GM23248 (cell line): Measurements from ENCODE around the gene NECTIN4. TPM values are rescaled to one million over a fixed set of nuclear protein-coding genes. Genes with fewer than 3 reads are reported as not detected.

ENCODE experiments used
- DNase-seq: peaks from one replicate; pipeline ENCODE4 v3.0.0-alpha.2; 2015
- H2AFZ ChIP-seq: fragments of 200-600 bp; sonication (generic); 2 replicates; pipeline ENCODE4 v1.6.1; 2016; ENCODE audit warnings: antibody characterized with exemption
- H3F3A ChIP-seq: fragments of 200-600 bp; sonication (generic); 2 replicates; pipeline ENCODE4 v1.6.1; 2016; ENCODE audit warnings: mild to moderate bottlenecking, antibody characterized with exemption, mixed run types; ENCODE audit not compliant: insufficient read depth
- H3K27ac ChIP-seq: fragments of 200-600 bp; sonication (generic); 2 replicates; pipeline ENCODE4 v1.5.1; 2016; ENCODE audit warnings: mild to moderate bottlenecking
- H3K27me3 ChIP-seq: fragments of 200-600 bp; sonication (generic); replicated peaks from 2 replicates; pipeline ENCODE4 v1.6.1; 2016; ENCODE audit warnings: mild to moderate bottlenecking; ENCODE audit not compliant: insufficient read depth
- H3K36me3 ChIP-seq: fragments of 200-600 bp; sonication (generic); 2 replicates; pipeline ENCODE4 v1.6.1; 2016; ENCODE audit warnings: low read depth, mild to moderate bottlenecking
- H3K4me1 ChIP-seq: fragments of 200-600 bp; sonication (generic); 2 replicates; pipeline ENCODE4 v1.6.1; 2016; ENCODE audit warnings: mild to moderate bottlenecking; ENCODE audit not compliant: insufficient read depth
- H3K4me2 ChIP-seq: fragments of 200-600 bp; sonication (generic); one replicate; pipeline ENCODE4 v1.6.1; 2016; ENCODE audit warnings: mild to moderate bottlenecking; ENCODE audit not compliant: unreplicated experiment
- H3K4me3 ChIP-seq: fragments of 200-600 bp; sonication (generic); 2 replicates; pipeline ENCODE4 v1.5.1; 2016; ENCODE audit warnings: mild to moderate bottlenecking
- H3K79me2 ChIP-seq: fragments of 200-600 bp; sonication (generic); 2 replicates; pipeline ENCODE4 v1.6.1; 2016; ENCODE audit warnings: mild to moderate bottlenecking; ENCODE audit not compliant: insufficient read depth
- H3K9ac ChIP-seq: fragments of 200-600 bp; sonication (generic); 2 replicates; pipeline ENCODE4 v1.6.1; 2016; ENCODE audit warnings: mild to moderate bottlenecking
- H3K9me2 ChIP-seq: fragments of 200-600 bp; sonication (generic); 2 replicates; pipeline ENCODE4 v1.6.1; 2016; ENCODE audit warnings: mixed run types, mild to moderate bottlenecking, moderate library complexity; ENCODE audit not compliant: insufficient read depth
- H3K9me3 ChIP-seq: fragments of 200-600 bp; sonication (generic); one replicate; pipeline ENCODE4 v1.6.1; 2017; ENCODE audit warnings: low read depth
- H4K20me1 ChIP-seq: fragments of 200-600 bp; sonication (generic); 2 replicates; pipeline ENCODE4 v1.6.0; 2016; ENCODE audit not compliant: insufficient read depth
- EZH2 ChIP-seq: fragments of 200-600 bp; sonication (generic); IDR thresholded peaks from 2 replicates; pipeline ENCODE4 v1.6.1; 2018; ENCODE audit warnings: antibody characterized with exemption, mild to moderate bottlenecking; ENCODE audit not compliant: insufficient read depth, poor library complexity, severe bottlenecking
- EZH2phosphoT487 ChIP-seq: fragments of 200-600 bp; sonication (generic); IDR thresholded peaks from 2 replicates; pipeline ENCODE4 v1.6.1; 2018; ENCODE audit warnings: antibody characterized with exemption, moderate library complexity, mild to moderate bottlenecking, low read depth; ENCODE audit not compliant: insufficient read depth
- WGBS, 2 experiments: methylation state at CpG; one replicate each; pipeline ENCODE4 v1.1.6; 2015 to 2017; ENCODE audit warnings: low lambda C conversion rate in 2 of 2, low coverage in 1 of 2; ENCODE audit errors: missing lambda C conversion rate in 2 of 2; 5-methylcytosine and 5-hydroxymethylcytosine counted together
- in situ Hi-C: fragments of 300-500 bp; cut with MboI; formaldehyde crosslinking; loops from 2 replicates; pipeline ENCODE4 v1.15.0; 2020
- polyA plus RNA-seq: library from polyadenylated mRNA; unstranded; fragments of >200 nt; fragmentation: Nextera tagmentation; extraction: Ambion mirVana; gene quantifications from 2 replicates; pipeline ENCODE4 v1.2.1, GENCODE V29; 2016
- total RNA-seq: library from RNA; depleted of rRNA; stranded (reverse); fragments of >200 nt; shearing (Covaris generic); gene quantifications from 2 replicates; pipeline ENCODE4 v1.2.3, GENCODE V29; 2014

The NECTIN4 gene
- total and polyA plus RNA-seq, 2 experiments from 2014 or later: 0.40 to 0.54 TPM

- TF ChIP-seq EZH2: no peak
- TF ChIP-seq EZH2phosphoT487: no peak
- Histone ChIP-seq H4K20me1 (no peaks in the 10 kb centered on the region), H3K27me3 (no peaks in the 10 kb centered on the region), H3K4me2 (peak within 1 kb of the TSS; percentile 83), H3K9ac (peak within 1 kb of the TSS; percentile 92), H3K4me3 (peak within 1 kb of the TSS; percentile 91), H3K4me1 (peaks cover 12% of the 10 kb centered on the region), H2AFZ (peak within 1 kb of the TSS; percentile 91), H3K79me2 (peaks cover 35% of the 10 kb centered on the region), H3K9me3 (no peaks in the 10 kb centered on the region), H3K9me2 (no peaks in the 10 kb centered on the region), H3K36me3 (0 out of 2 replicates have a peak, but pooled peaks cover 3% of the 10 kb centered on the region), H3F3A (peaks cover 16% of the 10 kb centered on the region; the same call in 1 of the 2 replicates), H3K27ac (peak within 1 kb of the TSS; percentile 93)
- DNase-seq: peak; percentile 98
- WGBS, 2 experiments: 1% methylated on average over 28 to 29 of the region's 29 CpGs
- in situ Hi-C loops: loop anchor here (5.0 kb wide), 1 partner anchor 51 kb away; the partner anchor contains the start of gene KLHDC9
These were observed 43.4 kb downstream of the NECTIN4 start, which contains the start of gene USF1 for GRCh38 chr1:161045736-161046604. TSS of gene USF1 (minus strand) at chr1:161045977. CDS start at chr1:161043275, 2,702 bp downstream.

- Histone ChIP-seq H4K20me1 (no peaks in the 10 kb centered on the region), H3K4me2 (peak overlapping the region; percentile 83), H3K79me2 (peaks cover 35% of the 10 kb centered on the region), H3K9me2 (no peaks in the 10 kb centered on the region), H3F3A (peaks cover 16% of the 10 kb centered on the region; the same call in 1 of the 2 replicates), H3K27me3 (no peaks in the 10 kb centered on the region), H3K9me3 (no peaks in the 10 kb centered on the region), H3K4me3 (peak overlapping the region; percentile 91), H3K4me1 (peaks cover 12% of the 10 kb centered on the region), H2AFZ (peak overlapping the region; percentile 91), H3K27ac (peak overlapping the region; percentile 93), H3K9ac (peak overlapping the region; percentile 92), H3K36me3 (peaks cover 7% of the 10 kb centered on the region; the same call in 1 of the 2 replicates)
- in situ Hi-C loops: loop anchor here (5.0 kb wide), 1 partner anchor 52 kb away; the partner anchor contains the start of gene KLHDC9
- TF ChIP-seq EZH2phosphoT487: no peak
- no peak for TF ChIP-seq EZH2
- WGBS, 2 experiments: 1 to 2% methylated on average over 47 to 48 of the region's 48 CpGs
- DNase-seq: peak; percentile 79
These were observed 44.2 kb downstream of the NECTIN4 start for GRCh38 chr1:161044908-161045735.

- TF ChIP-seq EZH2: no peak
- TF ChIP-seq EZH2phosphoT487: no peak
- Histone ChIP-seq H3K79me2 (peaks cover 35% of the 10 kb centered on the region), H3K9ac (peak overlapping the region; percentile 92), H3K4me2 (peak overlapping the region; percentile 83), H3K27ac (peak overlapping the region; percentile 93), H3F3A (peaks cover 16% of the 10 kb centered on the region; the same call in 1 of the 2 replicates), H3K4me1 (peaks cover 12% of the 10 kb centered on the region), H3K4me3 (peak overlapping the region; percentile 91), H3K9me2 (no peaks in the 10 kb centered on the region), H2AFZ (peak overlapping the region; percentile 91), H3K27me3 (no peaks in the 10 kb centered on the region), H3K36me3 (peaks cover 7% of the 10 kb centered on the region; the same call in 1 of the 2 replicates), H3K9me3 (no peaks in the 10 kb centered on the region), H4K20me1 (no peaks in the 10 kb centered on the region)
- peak; percentile 64 for DNase-seq
- in situ Hi-C loops: no loop called here
These were observed 44.8 kb downstream of the NECTIN4 start for GRCh38 chr1:161044535-161044907.

GRCh38 chr1:161039546-161039945 lies 49.8 kb downstream of the NECTIN4 start:
- TF ChIP-seq EZH2 (no peak), EZH2phosphoT487 (no peak)
- Histone ChIP-seq H3K36me3 (peaks cover 7% of the 10 kb centered on the region; the same call in 1 of the 2 replicates), H3K9me3 (no peaks in the 10 kb centered on the region), H3K27ac (no peak overlapping the region), H3K4me3 (no peak overlapping the region), H4K20me1 (no peaks in the 10 kb centered on the region), H3K4me1 (peaks cover 7% of the 10 kb centered on the region), H3K4me2 (no peak overlapping the region), H3K79me2 (peaks cover 29% of the 10 kb centered on the region), H2AFZ (no peak overlapping the region), H3F3A (peaks cover 9% of the 10 kb centered on the region; the same call in 1 of the 2 replicates), H3K9me2 (no peaks in the 10 kb centered on the region), H3K27me3 (no peaks in the 10 kb centered on the region), H3K9ac (no peak overlapping the region)
- DNase-seq: no peak
- in situ Hi-C loops: no loop called here
- WGBS, 2 experiments: 85 to 86% methylated on average over 5 of the region's 5 CpGs
